Measurements from ENCODE around the gene KCP.
A peak's percentile ranks its signal among the peaks of the same experiment; 100 is the strongest.

- TF ChIP-seq POLR2AphosphoS5 (IDR thresholded peaks at IDR 0.05; ENCODE audit: borderline replicate concordance, low read depth, low read length) (peak; percentile 96), EZH2 (IDR thresholded peaks at IDR 0.05) (no peak), FOXP2 (optimal IDR thresholded peaks at IDR 0.05; ENCODE audit: control extremely low read depth, extremely low read length, insufficient read depth) (no peak)
Observed at GRCh38 chr7:128862571-128863432, 47.7 kb downstream of the KCP start, which contains the start of gene ATP6V1F.
